GM21528 (cell line): ENCODE data around the gene JAM2.
"Not testable (repeated sequence)": the region's sequence is repeated elsewhere in the genome, so short reads cannot be mapped to it uniquely, and the experiment has no call there.

ENCODE experiments used
- ATAC-seq: cut with Tn5 transposase; IDR thresholded peaks from one replicate; pipeline ENCODE4 v1.9.1; 2021; ENCODE audit warnings: mild to moderate bottlenecking, moderate library complexity; ENCODE audit not compliant: unreplicated experiment, low FRiP score

JAM2 gene

DNA sequence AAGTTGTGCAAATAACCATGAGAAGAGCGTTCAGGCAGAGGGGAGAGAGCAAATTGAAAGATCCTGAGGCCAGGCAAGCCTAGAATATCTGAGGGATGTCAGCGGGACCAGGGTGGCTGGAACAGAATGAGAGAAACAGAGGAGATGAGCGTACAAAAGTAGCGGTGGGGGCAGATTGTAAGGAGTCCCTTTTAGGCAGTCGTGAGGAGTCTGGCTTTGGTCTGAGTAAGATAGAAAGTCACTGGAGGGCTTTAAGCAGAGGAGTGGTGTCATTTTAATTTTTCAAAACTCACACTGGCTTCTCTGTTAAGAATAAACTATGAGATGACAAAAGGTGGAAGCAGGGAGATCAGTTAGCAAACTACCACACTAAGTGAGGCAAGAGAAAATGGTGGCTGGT is 71.5 kb downstream of the JAM2 start:
- ATAC-seq: no peak

DNA sequence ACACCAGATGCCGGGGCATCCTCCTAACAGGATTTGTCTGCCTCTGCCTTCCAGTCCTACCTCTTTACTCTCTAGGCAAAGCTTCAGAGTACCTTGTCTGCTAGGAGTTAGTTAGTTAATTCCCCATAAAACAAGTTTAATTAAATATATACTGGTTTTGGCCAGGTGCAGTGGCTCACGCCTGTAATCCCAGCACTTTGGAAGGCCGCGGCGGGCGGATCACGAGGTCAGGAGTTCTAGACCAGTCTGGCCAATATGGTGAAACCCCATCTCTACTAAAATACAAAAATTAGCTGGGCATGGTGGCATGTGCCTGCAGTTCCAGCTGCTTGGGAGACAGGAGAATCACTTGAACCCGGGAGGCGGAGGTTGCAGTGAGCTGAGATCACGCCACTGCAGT is 75.0 kb downstream of the JAM2 start:
- not testable (repeated sequence) for ATAC-seq

DNA sequence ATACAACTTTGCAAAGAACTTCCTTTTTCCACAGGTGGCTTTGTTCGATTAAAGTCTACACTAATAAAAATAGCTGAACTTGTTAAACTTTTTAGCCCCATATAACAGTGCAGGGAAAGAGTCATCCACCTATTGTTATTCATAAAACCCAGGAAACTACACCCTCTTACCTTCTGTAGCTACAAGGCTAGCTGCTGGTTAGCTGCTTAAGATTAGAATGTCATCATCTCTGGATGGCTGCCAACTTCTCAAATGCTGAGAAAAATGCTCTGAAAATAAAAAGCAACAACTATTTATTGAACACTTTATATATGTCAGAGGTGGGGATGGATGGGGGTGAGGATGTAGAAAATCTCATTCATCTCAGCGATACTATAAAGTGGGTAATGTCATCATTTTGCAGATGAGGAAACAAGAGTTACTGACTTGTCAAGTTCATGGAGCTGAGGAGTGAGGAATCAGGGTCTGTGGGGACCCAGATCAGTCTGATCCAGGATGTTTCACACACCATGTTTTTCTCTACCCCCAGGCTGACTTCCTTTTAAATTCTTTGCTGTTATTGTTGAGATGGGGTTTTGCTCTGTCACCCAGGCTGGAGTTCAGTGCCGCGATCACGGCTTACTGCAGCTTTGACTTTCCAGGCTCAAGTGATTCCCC is 78.6 kb downstream of the JAM2 start:
- no peak for ATAC-seq

DNA sequence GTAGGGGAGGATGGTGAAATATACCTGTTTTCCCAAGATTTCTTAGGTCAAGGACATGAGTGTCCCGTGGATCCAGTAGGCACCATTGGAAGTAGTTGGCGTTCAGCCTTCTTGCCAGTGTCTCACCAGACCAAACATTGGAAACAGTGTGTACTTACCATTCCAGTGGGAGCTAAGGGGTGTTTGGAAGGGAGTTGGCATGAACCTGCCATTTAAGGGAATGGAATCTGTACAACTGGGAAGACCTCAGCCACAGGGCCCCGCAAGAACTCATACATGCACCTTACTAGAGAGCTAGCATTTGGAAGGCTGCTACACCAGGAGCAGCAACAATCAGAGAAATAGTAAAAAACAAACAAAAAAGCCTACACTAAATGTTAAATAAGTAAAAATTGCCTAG is 82.9 kb downstream of the JAM2 start:
- no peak for ATAC-seq

DNA sequence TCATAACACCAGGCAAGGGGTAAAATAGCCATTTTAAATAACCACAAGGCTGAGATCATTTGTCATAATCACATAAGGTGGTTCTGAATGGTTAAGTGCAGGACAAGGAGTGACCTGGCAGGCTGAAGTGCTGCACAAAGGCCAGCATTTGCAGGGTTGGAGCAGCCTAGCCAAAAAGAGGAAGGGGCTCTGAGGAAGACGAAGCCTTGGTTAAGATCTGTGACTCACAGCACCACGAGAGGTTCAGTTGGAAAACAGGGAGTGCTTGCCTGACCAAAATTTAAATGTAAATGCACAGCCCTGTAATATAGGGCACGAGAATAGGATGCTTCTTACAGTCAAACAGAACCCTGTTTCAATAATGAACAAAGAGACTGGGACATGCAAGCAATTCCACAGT is 83.6 kb downstream of the JAM2 start:
- no peak for ATAC-seq

DNA sequence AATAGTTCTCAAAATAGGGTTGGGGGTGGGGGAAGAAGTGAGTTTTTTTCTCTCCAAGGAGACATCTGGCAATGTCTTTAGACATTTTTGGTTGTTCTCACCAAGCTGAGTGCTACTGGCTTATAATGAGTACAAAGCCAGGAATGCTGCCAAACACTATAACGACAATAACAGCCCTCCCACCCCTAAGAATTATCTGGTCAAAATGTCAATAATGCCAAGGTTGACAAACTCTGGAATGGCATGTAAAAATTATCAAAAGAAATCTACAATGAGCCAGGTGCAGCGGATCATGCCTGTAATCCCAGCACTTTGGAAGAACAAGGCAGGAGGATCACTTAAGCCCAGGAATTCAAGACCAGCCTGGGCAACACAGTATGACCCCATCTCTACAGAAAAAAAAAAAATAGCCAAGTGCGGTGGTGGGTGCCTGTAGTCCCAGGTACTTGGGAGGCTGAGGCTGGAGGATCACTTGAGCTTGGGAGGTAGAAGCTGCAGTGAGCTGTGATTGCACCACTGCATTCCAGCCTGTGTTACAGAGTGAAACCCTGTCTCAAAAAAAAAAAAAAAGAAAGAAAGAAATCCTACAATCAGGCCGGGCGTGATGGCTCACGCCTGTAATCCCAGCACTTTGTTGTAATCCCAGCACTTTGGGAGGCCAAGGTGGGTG is 93.2 kb downstream of the JAM2 start:
- no peak for ATAC-seq

DNA sequence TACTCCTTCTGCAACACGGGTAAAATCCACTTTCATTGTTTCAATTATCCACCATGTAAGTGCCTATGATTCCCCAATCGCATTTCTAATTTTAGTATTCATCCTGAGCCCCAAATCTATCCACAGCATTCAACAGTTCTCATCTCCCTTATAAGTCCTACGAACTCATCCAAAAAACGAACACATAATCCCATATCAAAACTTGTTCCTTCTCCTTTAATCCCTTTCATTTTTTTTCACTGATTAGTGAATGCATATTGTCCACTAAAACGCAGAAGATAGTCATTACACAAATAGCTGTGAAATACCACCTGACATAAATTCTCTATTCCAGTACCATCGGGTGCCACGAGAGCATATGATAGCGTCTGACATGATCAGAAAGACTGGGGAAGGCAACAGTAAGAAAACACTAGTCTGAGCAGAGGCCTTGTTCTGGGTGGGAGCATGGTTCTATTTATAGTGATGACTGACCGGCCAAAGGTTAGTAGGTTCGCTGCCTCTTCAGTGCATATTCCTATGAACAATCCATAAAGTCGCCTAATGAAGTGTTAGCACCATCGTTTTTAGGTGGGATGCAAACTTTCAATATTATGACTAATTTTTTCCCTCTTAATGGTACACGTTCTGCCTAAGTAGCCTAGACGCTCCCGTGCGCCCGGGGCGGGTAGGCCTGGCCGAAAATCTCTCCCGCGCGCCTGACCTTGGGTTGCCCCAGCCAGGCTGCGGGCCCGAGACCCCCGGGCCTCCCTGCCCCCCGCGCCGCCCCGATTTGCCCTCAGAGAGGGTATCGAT is 95.0 kb downstream of the JAM2 start:
- peak; percentile 14 for ATAC-seq

DNA sequence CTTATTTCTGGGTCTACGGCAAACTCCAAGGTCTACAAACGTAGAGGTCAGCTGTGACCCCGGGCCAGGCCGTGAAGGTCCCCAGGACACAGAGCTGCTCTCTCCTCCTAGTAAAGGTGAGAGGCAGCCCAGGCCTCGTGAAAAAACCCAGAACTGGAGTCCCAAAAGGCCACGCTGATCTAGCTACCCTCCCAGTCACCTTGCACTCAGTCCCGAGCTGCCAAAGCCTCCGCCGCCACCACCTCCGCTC is 95.5 kb downstream of the JAM2 start:
- ATAC-seq: peak; percentile 14

DNA sequence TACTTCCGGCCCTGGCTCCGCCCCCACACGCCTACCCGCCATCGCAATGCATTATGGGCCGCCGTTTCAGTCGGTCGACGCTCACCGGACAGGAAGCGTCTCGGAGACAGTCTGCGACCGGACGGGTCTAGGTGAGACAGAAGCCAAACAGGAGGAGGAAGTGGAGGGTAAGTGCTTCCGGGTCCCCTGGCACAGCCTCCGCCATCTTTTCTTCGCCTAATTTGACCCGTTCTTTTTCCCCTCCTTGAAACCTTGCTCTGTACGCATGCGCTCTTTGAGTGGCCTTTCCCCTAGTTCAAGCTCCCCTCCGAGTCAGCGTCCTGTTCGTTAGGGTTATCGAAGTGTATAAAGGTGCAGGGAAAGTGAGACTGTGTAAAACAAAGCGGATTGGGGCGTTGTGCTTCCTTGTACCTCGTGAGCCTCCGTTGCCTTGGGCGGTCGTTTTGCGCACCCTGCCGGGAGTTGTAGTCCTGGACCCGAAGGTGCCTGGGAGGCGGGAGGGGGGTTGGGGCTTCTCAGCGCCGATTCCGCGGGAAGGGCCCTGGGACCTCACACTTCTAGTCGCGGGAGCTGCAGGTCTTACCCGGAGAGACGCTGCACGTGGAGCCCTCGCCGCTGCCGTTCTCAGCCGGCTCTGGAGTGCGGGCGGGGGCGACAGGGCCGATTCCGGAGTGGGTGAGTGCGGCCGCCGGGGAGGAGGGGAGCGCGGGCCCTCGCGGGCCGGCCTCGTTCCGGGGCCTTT is 96.0 kb downstream of the JAM2 start, which contains the start of the genes ATP5PF and GABPA:
ATP5PF (minus strand) TSS at position 1 of the 742 bp plus-strand sequence. CDS start 5,110 bp downstream, outside the sequence.
GABPA (plus strand) TSS at position 69 of the 742 bp plus-strand sequence. CDS start 6,627 bp downstream, outside the sequence.
- peak; percentile 89 for ATAC-seq

DNA sequence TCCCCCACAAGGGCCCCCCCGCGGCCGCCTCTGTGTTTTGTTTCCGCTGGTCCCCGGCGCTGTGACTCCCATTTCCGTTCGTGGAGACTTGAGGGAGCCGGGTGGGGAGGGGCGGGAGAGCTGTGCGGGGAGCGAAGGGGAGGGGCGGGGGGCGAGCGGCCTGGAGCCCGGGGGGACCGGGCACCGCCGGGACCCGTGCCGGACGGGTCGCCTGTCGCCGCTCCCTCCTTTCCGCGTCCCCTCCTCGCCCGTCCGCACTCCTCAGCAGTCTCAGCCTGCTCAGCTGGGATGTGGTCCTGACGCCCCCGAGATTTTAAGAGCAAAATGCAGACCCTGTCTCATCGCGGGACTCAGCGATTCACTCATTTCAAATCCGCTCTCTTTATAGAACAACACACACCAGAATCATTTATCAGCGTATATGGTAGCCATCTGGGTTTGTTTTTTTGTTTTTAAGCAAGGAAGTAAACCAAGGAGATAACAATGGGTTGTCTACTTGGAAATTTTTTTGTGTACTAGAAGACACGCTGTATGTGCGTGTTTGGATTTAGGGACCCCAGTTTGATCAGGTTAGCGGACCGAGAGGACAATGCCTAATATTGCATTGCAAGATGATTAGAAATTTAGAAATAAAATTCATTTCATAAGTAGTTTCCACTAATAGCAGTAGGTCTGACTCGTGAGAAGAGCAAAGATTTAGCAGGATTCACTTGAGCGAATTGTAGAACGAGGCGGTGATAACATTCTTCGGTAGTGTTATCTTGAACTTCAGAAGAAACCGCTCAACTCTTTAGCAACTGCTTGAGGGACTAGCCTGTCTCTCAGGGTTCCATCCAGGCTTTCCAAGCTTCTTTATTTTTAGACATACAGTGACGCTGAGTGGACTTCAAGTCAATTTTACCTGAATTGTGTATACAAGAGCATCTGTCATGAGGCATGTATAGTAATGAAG is 96.9 kb downstream of the JAM2 start:
- ATAC-seq: peak; percentile 12

DNA sequence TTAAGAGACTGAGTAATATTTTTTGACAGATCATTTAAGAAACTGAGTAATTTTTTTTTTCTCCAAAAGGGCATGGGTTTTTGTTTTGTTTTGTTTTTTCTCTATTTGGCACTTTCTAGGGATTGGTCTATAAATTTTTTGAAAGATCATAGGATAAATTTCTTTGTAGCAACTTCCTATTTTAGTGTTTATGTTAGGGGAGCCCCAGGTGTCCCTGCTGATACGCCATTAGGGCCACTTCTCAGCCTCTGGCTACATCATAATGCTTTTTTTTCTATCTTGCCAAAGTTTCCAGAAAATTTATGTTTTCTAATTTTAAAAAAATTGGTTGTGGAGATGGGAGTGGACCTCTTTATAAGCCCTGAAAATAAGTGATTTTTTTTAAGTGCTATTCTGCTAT is 98.4 kb downstream of the JAM2 start:
- no peak for ATAC-seq

DNA sequence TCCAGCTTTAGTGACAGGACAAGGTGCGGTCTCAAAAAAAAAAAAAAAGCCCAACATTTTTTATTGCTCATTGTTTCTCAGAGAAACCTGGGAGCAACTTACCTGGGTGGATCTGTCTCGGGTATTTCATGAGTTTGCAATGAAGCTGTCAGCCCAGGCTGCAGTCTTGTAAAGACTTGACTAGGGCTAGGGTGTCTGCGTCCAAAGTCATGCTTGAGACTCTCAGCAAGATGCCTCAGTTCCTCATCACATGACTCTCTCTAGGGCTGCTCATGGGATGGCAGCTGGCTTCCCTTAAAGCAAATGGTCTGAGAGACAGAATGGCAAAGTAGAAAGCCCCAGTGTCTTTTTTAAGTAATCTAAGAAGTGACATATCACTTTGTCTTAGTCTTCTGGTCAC is 103.8 kb downstream of the JAM2 start:
- ATAC-seq: no peak

DNA sequence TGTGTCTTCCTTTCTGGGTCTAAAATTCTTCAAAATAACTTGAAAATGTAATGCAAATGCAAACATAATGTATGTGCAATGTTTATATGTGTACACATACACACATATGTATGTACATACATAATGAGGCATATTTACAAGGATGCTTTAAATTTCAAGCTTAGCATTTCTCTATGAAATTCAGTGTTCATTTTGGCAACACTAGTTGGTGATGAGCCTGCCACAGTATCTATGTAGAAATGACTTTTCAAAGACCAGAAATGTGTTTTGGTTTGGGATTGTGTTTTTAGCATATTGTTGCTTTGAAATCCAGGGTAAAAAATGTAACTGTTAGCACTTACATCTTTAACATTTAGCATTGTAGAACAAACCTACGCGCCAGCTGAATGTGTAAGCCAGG is 105.8 kb downstream of the JAM2 start:
- no peak for ATAC-seq

DNA sequence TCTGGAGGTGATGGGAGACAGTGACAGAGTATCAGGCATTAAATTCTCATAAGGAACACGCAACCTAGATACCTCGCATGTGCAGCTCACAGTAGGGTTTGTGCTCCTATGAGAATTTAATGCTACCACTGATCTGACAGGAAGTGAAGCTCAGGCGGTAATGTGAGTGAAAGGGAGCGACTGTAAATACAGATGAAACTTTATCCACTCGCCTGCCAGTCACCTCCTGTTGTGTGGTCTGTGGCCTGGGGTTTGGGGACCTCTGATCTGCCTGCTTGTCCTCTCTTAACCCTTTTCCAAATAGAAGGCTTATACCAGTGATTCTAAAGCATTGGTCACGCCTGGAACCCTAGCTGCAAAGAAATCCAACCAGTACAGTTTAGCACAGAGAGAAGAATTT is 111.0 kb downstream of the JAM2 start:
- no peak for ATAC-seq

DNA sequence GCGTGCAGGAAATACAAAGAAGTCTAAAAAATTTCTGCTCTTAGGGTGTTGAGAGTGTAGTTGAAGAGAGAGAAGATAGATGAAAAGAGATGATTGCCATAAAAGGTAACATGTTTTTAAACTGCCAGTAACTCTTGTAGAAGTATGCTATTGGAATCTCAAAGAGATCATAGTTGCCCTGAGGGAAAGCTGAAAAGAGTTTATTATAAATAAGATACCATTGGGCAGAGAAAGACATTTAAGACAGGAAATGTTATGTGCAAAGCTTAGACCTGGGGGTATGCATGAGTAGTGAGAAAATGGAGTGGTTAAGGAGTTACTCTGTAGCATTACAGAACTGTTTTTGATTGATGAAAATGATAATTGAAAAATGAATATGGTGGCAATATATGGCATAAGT is 113.4 kb downstream of the JAM2 start:
- no peak for ATAC-seq

DNA sequence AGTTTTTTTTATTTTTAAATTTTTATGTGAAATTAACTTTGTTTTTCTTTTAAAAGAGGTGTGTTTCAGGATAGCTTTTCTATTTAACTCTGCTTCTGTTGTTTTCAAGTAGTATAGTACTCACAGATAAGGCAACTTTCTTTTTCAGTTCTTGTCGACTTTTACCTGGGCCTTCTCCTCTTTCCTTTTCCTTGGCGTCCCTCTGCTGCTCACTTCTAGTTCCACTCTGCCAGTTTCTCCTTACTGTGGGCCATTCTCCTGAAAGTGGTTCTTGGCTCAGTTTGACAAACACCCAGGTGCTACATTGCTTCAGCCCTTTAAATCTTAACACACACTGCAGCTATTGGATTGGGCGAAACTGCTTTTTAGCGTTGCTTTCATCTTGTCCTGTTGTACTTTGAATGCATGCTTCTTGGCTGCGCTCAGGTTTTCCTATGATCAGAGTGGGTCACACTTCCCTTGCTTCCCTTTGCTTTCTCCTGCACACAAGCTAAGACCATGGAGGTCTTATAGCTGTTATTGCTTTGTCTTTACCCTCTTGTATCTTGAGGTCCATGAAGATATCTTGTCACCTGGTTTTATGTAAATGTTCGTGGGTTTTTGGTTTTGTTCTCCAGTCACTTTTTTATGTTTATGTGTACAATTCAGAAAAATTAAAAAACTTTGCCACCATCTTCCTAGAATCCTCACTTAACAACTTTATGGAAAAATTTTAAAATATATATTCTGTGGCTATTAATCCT is 117.3 kb downstream of the JAM2 start:
- no peak for ATAC-seq

DNA sequence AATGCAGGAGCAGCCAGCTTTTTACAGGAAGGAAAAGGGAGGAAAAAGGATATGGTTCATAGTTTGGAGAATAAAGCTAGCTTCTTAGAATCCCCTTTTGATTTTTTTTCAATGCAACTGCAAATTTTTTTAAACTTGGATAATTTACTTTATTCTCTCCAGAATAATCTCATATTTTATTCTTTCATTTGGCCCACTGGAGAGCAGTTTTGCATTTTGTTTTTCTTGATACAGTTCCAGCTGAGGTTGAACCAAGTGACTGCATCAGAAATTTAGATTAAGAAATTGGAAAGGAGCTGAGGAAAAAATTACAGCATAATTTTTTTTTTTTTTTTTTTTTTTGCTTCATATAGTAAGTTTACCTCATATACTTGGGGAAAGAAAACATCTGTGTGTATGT is 118.5 kb downstream of the JAM2 start:
- ATAC-seq: no peak

DNA sequence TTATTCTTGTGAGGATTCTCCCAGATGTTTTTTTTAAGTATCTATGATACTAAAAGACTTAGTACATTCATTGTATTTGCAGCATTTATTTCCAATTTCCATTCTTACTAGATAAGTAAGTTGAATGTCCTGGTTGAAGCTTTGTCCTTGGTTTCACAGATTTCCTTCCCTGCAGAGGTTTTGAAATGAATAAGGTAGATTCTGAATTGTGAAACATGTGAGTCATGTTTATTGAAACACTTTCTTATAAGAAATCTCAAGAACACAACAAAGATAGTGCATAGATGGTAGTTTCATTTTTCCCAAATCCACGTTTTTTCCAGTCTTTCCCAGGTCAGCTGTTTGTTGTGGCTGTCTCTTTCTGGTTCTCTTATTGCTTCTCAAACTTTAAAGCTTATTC is 120.5 kb downstream of the JAM2 start:
- ATAC-seq: no peak

DNA sequence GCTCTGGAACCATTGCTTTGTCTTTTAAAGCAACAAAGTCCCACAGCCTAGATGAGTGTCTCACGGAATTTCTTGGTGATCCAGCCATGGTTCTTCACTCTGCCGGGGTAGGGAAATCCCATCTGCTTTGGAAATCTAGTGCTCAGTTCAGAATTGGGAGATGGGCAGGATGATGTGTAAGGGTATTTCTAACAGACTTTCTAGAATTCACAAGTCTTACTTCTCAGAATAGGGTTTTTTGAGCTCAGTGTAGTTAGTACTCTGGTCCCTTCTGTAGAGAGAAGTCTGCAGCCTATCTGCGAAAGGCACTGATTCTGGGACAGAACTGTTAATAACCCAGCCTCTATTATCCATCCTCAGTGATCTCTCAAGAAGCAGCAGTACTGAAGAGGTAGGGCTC is 121.0 kb downstream of the JAM2 start:
- ATAC-seq: no peak
